Measurements from ENCODE around the gene GALNT12. TPM values are rescaled to one million over a fixed set of nuclear protein-coding genes. Genes with fewer than 3 reads are reported as not detected.

The GALNT12 gene
- total and polyA plus RNA-seq, 2 experiments from 2014 or later, result 14.6 to 23.6 TPM

- TF ChIP-seq REST (IDR thresholded peaks at IDR 0.05; ENCODE audit: unreplicated experiment), result no peak
- TF ChIP-seq ZNF462 (CRISPR knock-in tag; IDR thresholded peaks at IDR 0.05), result no peak
Measured at GRCh38 chr9:98798254-98798653, 9.2 kb upstream of the GALNT12 start (continued).

- no peak overlapping the region for H3K4me3 Mint-ChIP-seq
- ATAC-seq (peak; percentile 14; the same call in 2 of the 3 replicates), DNase-seq (ENCODE audit: low spot score) (no peak)
- 0 out of 2 replicates have a peak overlapping the region, but pooled peaks have one; percentile 45 for H2AFZ ChIP-seq
- H3K4me1 ChIP-seq (ENCODE audit: insufficient read depth), result peaks cover 18% of the 10 kb centered on the region; the same call in 1 of the 2 replicates
- no peaks in the 10 kb centered on the region for H3F3A ChIP-seq (replicated peaks; ENCODE audit: low read depth)
- peaks cover 13% of the 10 kb centered on the region; the same call in 1 of the 2 replicates for H3K27me3 ChIP-seq (ENCODE audit: insufficient read depth)
- H3K27ac Mint-ChIP-seq, result no peak overlapping the region
- H3K9me2 ChIP-seq (ENCODE audit: insufficient read depth), result peaks cover 5% of the 10 kb centered on the region
- peaks cover 12% of the 10 kb centered on the region; the same call in 2 of the 3 replicates for H3K9me3 Mint-ChIP-seq
- H3K4me3 ChIP-seq, result no peak overlapping the region
- H3K36me3 ChIP-seq (ENCODE audit: insufficient read depth), result 0 out of 2 replicates have a peak, but pooled peaks cover 5% of the 10 kb centered on the region
- no peak overlapping the region for H3K27ac ChIP-seq (ENCODE audit: low read depth)
- H3K79me2 ChIP-seq (replicated peaks; ENCODE audit: insufficient read depth), result no peaks in the 10 kb centered on the region
- H3K36me3 Mint-ChIP-seq (ENCODE audit: low read depth), result peaks cover 5% of the 10 kb centered on the region; the same call in 1 of the 3 replicates
- peaks cover 15% of the 10 kb centered on the region for H3K4me1 Mint-ChIP-seq
- peaks cover 1% of the 10 kb centered on the region for H3K27me3 Mint-ChIP-seq (ENCODE audit: insufficient read depth, low read depth, poor library complexity)
- peak overlapping the region; percentile 53; the same call in 1 of the 2 replicates for H3K4me2 ChIP-seq
- no peaks in the 10 kb centered on the region for H4K20me1 ChIP-seq (replicated peaks; ENCODE audit: insufficient read depth)
- TF ChIP-seq STAT1 (IDR thresholded peaks at IDR 0.05; ENCODE audit: unreplicated experiment) (no peak), JUNB (IDR thresholded peaks at IDR 0.05; ENCODE audit: unreplicated experiment) (no peak), CTCF (conservative IDR thresholded peaks at IDR 0.05; ENCODE audit: low read depth in 2 of 2) (no peak), EZH2phosphoT487 (IDR thresholded peaks at IDR 0.05; ENCODE audit: unreplicated experiment) (no peak), POLR2AphosphoS5 (IDR thresholded peaks at IDR 0.05; ENCODE audit: low read depth) (no peak)
Measured at GRCh38 chr9:98801561-98801960, 5.9 kb upstream of the GALNT12 start.
